Dermis blood vessel endothelial cell (primary cell): ENCODE data around the gene ITM2A. TPM values are rescaled to one million over a fixed set of nuclear protein-coding genes. Genes with fewer than 3 reads are reported as not detected.

Experiments
- DNase-seq: peaks from one replicate; pipeline ENCODE4 v3.0.0; 2010
- total RNA-seq: library from RNA; depleted of rRNA; stranded (reverse); fragments of >200 nt; gene quantifications from 2 replicates; pipeline ENCODE4 v1.2.3, GENCODE V29; 2014

ITM2A gene
- 39.5 and 63.8 TPM in 2 replicates for total RNA-seq

GRCh38 chrX:79366873-79367749, at the start of gene ITM2A:
Gene ITM2A (minus strand): TSS chrX:79367334. CDS start chrX:79367215, 119 bp downstream.
- peak; percentile 45 for DNase-seq

- no peak for DNase-seq
Observed at GRCh38 chrX:79415056-79415455, 47.9 kb upstream of the ITM2A start.

- DNase-seq = no peak
Observed at GRCh38 chrX:79413963-79414362, 46.8 kb upstream of the ITM2A start.

GRCh38 chrX:79412972-79413371, 45.8 kb upstream of the ITM2A start:
- DNase-seq = peak; percentile 43

- DNase-seq = no peak
Observed at GRCh38 chrX:79412166-79412565, 45.0 kb upstream of the ITM2A start.

- DNase-seq = no peak
Observed at GRCh38 chrX:79409657-79410056, 42.5 kb upstream of the ITM2A start.

GRCh38 chrX:79408623-79409322, 41.6 kb upstream of the ITM2A start:
- no peak for DNase-seq

GRCh38 chrX:79400623-79401022, 33.5 kb upstream of the ITM2A start:
- DNase-seq = peak; percentile 32

- no peak for DNase-seq
Observed at GRCh38 chrX:79375340-79375739, 8.2 kb upstream of the ITM2A start.

- no peak for DNase-seq
Observed at GRCh38 chrX:79371640-79372039, 4.5 kb upstream of the ITM2A start.

GRCh38 chrX:79371101-79371500, 4.0 kb upstream of the ITM2A start:
- DNase-seq = no peak

GRCh38 chrX:79369871-79370270, 2.7 kb upstream of the ITM2A start:
- no peak for DNase-seq

GRCh38 chrX:79368441-79368840, 1.3 kb upstream of the ITM2A start:
- peak; percentile 0 for DNase-seq

GRCh38 chrX:79367907-79368306, 773 bp upstream of the ITM2A start:
- DNase-seq = peak; percentile 5

GRCh38 chrX:79366556-79366872, 620 bp downstream of the ITM2A start:
- no peak for DNase-seq

GRCh38 chrX:79365591-79365990, 1.5 kb downstream of the ITM2A start:
- DNase-seq = no peak

GRCh38 chrX:79364306-79364705, 2.8 kb downstream of the ITM2A start:
- no peak for DNase-seq

GRCh38 chrX:79361192-79361870, 5.8 kb downstream of the ITM2A start:
- DNase-seq = no peak

- DNase-seq = no peak
Observed at GRCh38 chrX:79336869-79337815, 30.0 kb downstream of the ITM2A start.

- no peak for DNase-seq
Observed at GRCh38 chrX:79330022-79330421, 37.1 kb downstream of the ITM2A start.

- DNase-seq = no peak
Observed at GRCh38 chrX:79325263-79325958, 41.7 kb downstream of the ITM2A start.
